Measurements from ENCODE around the gene GCSH.
A peak's percentile ranks its signal among the peaks of the same experiment; 100 is the strongest.

Gene GCSH

GRCh38 chr16:81101702-81102101, 5.5 kb upstream of the GCSH start:
- no peak for DNase-seq (ENCODE audit: low spot score)

DNA sequence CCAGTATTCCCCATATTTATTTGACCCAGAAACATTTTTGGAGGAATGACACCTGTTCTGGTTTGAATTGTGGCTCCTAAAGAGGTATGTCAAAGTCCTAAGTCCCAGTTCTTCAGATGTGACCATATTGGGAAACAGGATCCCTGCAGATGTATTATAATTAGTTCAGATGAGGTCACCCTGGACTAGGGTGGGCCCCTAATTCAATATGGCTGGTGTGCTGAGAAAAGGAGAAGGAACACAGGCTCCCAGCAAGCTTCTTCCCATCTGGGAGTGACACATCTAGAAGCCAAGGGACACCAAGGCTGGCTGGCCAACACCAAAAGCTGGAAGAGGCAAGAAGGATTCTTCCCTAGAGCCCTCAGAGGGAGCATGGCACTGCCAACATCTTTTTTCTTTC, 3.8 kb upstream of the GCSH start:
- no peak for DNase-seq (ENCODE audit: low spot score)

DNA sequence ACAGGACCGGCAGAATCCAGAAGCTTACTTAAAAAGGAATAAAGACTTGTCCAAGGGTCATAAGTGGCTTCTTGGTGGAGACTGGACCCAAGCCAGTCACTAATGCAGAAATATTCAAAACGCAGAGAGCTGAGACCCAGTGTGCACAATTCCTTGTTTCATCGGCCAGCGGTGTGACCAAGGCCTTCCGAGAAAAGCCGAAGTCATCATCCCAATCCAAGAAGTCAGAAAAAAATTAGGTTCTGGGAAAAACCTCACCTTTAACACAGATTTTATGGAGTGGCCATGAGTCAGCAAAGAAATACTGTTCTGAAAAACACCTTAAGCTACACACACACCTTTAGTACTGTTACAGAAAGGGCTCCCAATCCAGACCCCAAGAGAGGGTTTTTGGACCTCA, 1.0 kb upstream of the GCSH start:
- DNase-seq (ENCODE audit: low spot score): no peak

- no peak for DNase-seq (ENCODE audit: low spot score)
Measured at GRCh38 chr16:81096715-81097208, 567 bp upstream of the GCSH start.

DNA sequence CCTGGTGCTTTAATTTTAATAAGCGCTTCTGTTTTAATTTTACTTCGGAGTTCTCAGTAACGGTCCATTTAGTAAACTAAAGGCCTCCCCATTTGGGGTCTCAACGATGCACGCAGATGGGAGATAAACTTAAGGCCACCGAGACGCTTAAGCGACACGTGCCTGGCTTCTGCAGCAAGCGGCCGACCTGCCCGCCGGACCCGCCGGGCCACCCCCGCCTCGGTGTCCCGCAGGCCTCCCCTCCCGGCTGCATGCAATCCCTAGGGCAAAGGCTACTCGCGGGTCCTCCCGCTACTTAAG, 592 bp downstream of the GCSH start:
- no peak for DNase-seq (ENCODE audit: low spot score)

DNA sequence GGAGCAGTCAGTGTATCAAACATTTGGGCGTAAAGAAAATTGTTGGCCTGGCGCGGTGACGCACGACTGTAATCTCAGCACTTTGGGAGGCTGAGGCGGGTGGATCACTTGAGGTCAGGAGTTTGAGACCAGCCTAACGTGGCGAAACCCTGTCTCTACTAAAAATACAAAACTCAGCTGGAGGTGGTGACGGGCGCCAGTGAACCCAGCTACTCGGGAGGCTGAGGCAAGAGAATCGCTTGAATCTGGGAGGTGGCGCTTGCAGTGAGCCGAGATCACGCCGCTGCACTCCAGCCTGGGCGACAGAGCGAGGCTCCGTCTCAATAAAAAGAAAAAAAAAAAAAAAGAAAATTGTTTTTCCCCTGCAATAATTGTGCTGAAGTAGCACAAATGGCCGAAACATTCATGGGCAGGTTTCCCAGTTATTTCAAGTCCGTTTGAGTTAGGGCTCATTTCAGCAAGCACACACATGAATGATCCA, 1.4 kb downstream of the GCSH start:
- no peak for DNase-seq (ENCODE audit: low spot score)

DNA sequence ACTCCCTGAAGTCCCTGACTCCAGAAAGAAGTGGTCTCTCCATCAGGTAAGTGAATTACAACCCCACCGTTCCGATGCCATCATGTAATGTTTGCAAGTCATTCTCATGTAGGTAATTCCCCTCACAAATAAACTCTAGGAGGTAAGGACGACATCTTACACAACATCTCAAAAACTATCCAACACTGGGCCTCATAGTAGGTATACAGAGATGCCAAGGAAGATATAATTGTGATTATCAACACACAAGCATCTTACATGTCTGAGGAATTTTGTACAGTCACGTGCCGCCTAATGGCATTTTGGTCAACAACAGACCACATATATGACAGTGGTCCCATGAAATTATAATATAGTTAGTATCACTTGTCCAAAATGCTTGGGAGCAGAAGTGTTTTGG, 7.4 kb downstream of the GCSH start:
- no peak for DNase-seq (ENCODE audit: low spot score)

DNA sequence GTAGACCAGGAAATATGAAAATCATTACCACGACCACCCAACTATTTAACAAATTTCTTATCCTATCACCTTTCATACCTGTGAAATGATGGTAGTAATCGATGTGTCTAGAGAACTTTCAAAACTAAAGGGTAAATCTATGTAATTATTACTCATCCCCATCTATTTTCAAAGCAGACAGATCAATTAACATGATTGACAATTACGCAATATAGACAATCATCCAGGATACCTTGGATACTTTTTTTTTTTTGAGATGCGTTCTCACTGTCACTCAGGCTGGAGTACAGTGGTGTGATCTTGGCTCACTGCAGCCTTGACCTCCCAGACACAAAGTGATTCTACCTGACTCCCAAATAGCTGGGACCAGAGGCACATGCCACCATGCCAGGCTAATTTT, 15.2 kb downstream of the GCSH start:
- no peak for DNase-seq (ENCODE audit: low spot score)

DNA sequence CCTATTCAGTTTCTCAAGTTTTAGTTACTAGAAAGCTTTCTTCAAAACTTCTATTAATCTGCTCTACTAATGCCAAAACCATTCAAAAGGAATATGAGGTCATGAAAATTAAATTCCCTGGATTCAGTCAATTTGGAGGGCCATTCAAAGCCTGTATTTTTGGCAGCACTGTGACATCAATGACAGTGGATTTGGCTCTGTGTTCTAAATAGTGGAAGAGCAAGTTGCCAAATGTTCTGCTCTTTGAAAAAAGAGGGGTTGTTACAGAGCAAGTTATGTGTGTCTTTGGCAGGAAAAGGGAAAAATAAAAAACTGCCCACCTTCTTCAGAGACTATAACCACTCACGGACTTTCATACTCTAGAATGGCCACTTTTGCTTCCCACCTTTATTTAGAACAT, 16.0 kb downstream of the GCSH start:
- DNase-seq (ENCODE audit: low spot score): no peak

- peak; percentile 97 for DNase-seq (ENCODE audit: low spot score)
Measured at GRCh38 chr16:81077076-81077940, 18.9 kb downstream of the GCSH start, which contains the start of gene C16orf46. TSS of gene C16orf46 (minus strand) at chr16:81077238. CDS start at chr16:81063955, 13,283 bp downstream.

- DNase-seq (ENCODE audit: low spot score): peak; percentile 90
Measured at GRCh38 chr16:81076566-81077075, 19.6 kb downstream of the GCSH start.

DNA sequence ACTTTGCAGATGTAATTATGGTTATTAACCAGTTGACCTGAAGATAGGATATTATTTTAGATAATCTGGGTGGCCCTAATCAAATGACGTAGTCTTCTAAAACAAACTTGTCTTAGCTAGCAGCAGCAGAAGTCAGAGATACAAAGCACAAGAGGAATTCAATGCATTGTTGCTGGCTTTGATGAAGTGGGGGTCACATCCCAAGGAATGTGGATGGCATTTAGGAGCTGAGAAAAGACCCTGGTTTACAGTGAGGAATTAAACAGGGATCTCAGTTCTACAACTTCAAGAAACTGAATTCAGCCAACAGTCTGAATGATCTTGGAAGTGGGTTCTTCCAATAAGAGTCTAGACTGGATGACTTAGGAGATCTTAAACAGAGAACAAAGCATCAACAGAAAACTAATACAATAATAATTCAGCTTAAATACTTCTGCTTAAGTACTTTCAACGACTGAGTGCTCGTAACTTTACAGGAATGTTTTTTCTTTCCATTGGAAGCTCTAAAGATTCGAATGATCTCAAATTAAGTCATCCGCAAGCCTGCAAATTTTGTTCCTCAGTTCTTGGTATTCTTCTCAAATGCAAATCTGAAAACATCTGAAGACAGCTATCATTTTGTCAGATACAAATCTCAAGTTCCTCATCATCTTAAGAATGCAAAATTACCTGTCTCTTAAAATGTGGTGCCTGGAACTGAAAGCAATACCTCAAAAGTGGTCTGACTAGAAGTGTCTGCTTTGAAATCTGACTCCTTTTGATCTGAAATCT, 22.4 kb downstream of the GCSH start:
- DNase-seq (ENCODE audit: low spot score): no peak

DNA sequence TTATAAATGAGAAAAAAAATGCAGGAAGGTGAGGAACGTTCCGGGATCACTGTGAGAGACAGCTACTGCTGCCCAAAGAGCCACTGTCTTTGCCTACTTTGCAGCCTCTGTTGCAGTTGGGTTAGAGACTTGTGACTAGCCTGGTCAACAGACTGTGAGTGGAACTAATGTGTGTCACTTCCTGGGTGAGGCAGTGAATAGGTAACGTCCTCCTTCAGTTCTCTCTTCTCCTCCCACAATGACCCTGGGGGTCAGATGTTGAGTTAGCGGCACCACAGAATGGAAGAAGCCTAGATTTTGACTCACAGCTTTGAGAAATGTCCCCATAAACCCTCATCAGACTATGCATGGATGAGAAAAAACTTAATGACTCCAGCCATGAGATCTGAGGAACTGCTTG, 24.4 kb downstream of the GCSH start:
- DNase-seq (ENCODE audit: low spot score): no peak

GRCh38 chr16:81070979-81071378, 25.2 kb downstream of the GCSH start:
- DNase-seq (ENCODE audit: low spot score): no peak

DNA sequence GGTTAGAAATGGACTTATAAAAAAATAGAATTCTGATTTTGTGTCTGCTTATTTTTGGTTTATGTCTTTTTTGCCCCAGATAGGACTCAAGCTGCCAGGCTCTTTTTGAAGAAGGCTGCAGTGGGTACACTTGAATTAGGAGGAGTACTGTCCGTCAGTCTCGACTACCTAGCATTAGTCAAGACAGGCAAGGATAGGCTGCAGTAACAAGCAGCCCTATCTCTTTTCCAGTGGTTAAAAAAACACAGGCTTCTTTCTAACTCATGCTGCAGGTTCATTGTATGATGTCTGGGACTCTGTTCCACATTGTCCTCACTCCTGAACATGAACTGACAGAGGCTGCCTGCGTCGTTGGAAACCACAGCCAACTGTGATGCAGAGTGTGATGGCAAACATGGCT, 27.1 kb downstream of the GCSH start:
- no peak for DNase-seq (ENCODE audit: low spot score)

DNA sequence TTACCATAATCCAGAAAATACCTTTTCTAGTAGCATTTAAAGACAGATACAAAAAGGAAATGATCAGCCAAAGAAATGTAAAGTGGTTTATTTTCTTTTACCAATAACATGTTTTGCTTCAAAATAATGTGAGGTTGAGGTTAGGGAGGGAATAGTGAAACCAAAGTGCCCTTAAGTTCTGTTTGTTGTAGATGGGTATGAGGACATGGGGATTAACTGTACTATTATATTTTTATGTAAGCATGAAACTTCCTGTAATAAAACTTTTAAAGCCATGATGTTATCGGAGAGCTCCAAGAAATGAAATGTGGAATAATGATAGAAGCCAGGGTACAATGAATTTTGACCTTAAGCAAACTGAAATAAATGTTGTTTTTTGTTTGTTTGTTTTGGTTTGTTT, 29.0 kb downstream of the GCSH start:
- DNase-seq (ENCODE audit: low spot score): no peak

- no peak for DNase-seq (ENCODE audit: low spot score)
Measured at GRCh38 chr16:81066681-81067080, 29.5 kb downstream of the GCSH start.

- DNase-seq (ENCODE audit: low spot score): no peak
Measured at GRCh38 chr16:81061871-81062608, 34.2 kb downstream of the GCSH start.

DNA sequence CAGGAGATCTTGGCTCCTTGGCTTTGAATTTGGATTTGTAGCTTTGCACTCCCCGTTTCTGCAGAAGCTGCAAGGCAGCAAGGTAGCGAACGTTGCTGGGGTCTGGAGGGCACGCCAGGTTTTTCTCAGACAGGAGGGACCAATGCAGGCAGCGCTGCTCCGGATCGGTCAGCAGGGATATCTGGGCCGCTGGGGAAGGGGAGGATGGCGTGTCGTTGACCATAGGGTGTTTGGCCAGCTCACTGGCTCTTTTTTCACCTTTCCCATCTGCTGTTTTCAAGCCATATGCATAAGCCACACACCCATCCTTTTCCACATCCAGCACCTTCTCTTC, 34.9 kb downstream of the GCSH start:
- no peak for DNase-seq (ENCODE audit: low spot score)

GRCh38 chr16:81060576-81061306, 35.5 kb downstream of the GCSH start:
- DNase-seq (ENCODE audit: low spot score): no peak

DNA sequence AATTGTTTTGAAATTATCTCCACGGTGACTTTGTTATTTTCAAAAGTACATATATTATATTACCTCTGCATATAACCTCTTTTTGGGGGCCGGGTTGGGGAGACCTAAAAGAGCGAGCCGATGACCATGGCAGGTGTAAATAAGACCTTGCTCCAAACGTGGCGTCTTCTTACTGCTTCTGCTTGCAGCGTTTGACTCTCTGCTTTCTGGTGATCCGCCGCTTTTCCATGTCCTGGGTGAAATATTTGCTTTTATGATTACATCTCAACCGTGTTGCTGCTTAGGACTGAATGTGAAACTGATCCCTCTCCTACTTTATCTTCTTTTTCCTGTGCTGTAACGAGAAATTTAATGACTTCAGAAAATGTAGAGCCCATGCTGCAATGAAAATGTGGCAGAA, 42.4 kb downstream of the GCSH start:
- DNase-seq (ENCODE audit: low spot score): no peak

GRCh38 chr16:81042821-81043220, 53.4 kb downstream of the GCSH start:
- no peak for DNase-seq (ENCODE audit: low spot score)
